Ramos (cell line): ENCODE data around the gene SORL1.

ENCODE experiments used
- in situ Hi-C: fragments of 300-500 bp; cut with MboI; formaldehyde crosslinking; loops from one replicate; pipeline ENCODE4 v1.14.3; 2022; ENCODE audit warnings: low sequenced_read_pairs; ENCODE audit not compliant: unreplicated experiment

Gene SORL1

GRCh38 chr11:121664144-121664543 is 212.0 kb downstream of the SORL1 start:
- in situ Hi-C loops = no loop called here

- in situ Hi-C loops = no loop called here
Observed at GRCh38 chr11:121665206-121665838, 213.2 kb downstream of the SORL1 start.

GRCh38 chr11:121667836-121668235 is 215.7 kb downstream of the SORL1 start:
- in situ Hi-C loops = no loop called here

- in situ Hi-C loops = no loop called here
Observed at GRCh38 chr11:121669422-121669821, 217.3 kb downstream of the SORL1 start.

GRCh38 chr11:121670266-121670665 is 218.2 kb downstream of the SORL1 start:
- in situ Hi-C loops = no loop called here

GRCh38 chr11:121670805-121671282 is 218.7 kb downstream of the SORL1 start:
- in situ Hi-C loops = no loop called here

GRCh38 chr11:121671283-121672168 is 219.4 kb downstream of the SORL1 start:
- in situ Hi-C loops = no loop called here

GRCh38 chr11:121672630-121673487 is 220.7 kb downstream of the SORL1 start:
- in situ Hi-C loops = no loop called here

- in situ Hi-C loops = no loop called here
Observed at GRCh38 chr11:121681550-121682268, 229.6 kb downstream of the SORL1 start.
